ENCODE results near the gene SPDYE6.
"Not testable (repeated sequence)": the region's sequence is repeated elsewhere in the genome, so short reads cannot be mapped to it uniquely, and the experiment has no call there.

DNA sequence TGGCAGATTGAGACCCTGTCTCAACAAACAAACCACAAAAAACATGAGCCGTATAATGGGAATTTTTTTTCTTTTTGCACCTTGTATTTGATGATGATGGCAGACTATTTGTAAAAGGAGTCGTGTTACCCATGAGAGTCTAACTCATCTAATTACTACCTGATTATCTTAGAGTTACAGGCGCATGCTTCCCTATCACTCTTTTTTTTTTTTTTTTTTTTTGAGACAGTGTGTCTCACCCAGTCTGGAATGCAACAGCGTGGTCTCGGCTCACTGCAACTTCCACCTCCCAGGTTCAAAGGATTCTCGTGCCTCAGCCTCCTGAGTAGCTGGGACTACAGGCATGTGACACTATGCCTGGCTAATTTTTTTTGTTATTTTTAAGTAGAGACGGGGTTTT, 9.1 kb upstream of the SPDYE6 start:
- TF ChIP-seq, protein P1, sequence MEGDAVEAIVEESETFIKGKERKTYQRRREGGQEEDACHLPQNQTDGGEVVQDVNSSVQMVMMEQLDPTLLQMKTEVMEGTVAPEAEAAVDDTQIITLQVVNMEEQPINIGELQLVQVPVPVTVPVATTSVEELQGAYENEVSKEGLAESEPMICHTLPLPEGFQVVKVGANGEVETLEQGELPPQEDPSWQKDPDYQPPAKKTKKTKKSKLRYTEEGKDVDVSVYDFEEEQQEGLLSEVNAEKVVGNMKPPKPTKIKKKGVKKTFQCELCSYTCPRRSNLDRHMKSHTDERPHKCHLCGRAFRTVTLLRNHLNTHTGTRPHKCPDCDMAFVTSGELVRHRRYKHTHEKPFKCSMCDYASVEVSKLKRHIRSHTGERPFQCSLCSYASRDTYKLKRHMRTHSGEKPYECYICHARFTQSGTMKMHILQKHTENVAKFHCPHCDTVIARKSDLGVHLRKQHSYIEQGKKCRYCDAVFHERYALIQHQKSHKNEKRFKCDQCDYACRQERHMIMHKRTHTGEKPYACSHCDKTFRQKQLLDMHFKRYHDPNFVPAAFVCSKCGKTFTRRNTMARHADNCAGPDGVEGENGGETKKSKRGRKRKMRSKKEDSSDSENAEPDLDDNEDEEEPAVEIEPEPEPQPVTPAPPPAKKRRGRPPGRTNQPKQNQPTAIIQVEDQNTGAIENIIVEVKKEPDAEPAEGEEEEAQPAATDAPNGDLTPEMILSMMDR (IDR thresholded peaks at IDR 0.05), result not testable (repeated sequence)
- TF ChIP-seq POLR2A, EP300, POLR2AphosphoS5 (IDR thresholded peaks at IDR 0.05): not testable (repeated sequence)
